NCI-H1436 (cell line): ENCODE data around the gene AAGAB.
"Not testable (repeated sequence)": the region's sequence is repeated elsewhere in the genome, so short reads cannot be mapped to it uniquely, and the experiment has no call there.

Source experiments
- DNase-seq: peaks from one replicate; lab custom pipeline; 2025; lab: John Stamatoyannopoulos, UW

The AAGAB gene

GRCh38 chr15:67172172-67172571 is 82.3 kb downstream of the AAGAB start:
- no peak for DNase-seq

DNA sequence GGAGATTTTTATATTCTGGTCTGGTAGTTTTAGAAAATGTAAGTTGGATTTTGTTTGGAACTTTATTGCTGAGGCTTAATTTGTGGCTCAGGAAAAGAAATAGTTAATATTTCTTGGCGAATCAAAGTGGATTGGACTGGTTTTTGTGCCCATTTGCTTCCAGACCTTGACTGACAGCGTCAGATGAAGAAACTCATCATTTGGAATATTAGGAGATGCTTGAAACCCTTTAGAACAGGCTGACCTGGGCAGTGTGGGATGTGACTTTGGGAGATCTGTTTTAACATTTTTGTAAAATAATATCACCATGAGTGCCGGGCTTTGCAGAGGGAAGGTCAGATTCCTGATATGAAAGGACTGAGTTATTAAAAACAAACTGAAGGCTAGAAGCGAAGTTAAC is 83.0 kb downstream of the AAGAB start:
- no peak for DNase-seq

- no peak for DNase-seq
Measured at GRCh38 chr15:67170143-67170925, 84.1 kb downstream of the AAGAB start.

GRCh38 chr15:67168694-67169093 is 85.8 kb downstream of the AAGAB start:
- no peak for DNase-seq

DNA sequence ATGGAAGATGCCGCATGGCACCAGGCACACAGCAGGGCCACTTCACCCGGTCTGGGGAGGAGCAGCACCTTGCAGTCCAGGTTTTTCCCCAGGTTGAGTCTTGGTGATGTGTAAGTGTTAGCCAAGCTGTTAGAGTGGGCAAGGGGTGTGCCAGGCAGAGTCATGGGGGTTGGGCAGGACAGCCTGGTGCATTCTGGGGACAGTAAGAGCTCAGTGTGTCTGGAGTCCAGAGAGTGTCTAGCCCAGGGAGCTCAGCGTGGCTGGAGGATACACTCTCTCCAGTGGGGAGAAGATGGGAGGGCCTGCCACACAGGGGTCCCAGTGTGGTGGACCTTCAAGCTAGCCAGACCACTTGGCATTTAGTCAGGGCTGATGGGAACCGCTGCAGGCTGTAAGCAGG is 87.4 kb downstream of the AAGAB start:
- no peak for DNase-seq

GRCh38 chr15:67166280-67167009 is 88.0 kb downstream of the AAGAB start:
- DNase-seq: no peak

GRCh38 chr15:67165254-67166253 is 88.9 kb downstream of the AAGAB start:
- DNase-seq: no peak

- DNase-seq: no peak
Measured at GRCh38 chr15:67164811-67165253, 89.6 kb downstream of the AAGAB start.

GRCh38 chr15:67164401-67164791 is 90.1 kb downstream of the AAGAB start:
- DNase-seq: no peak

DNA sequence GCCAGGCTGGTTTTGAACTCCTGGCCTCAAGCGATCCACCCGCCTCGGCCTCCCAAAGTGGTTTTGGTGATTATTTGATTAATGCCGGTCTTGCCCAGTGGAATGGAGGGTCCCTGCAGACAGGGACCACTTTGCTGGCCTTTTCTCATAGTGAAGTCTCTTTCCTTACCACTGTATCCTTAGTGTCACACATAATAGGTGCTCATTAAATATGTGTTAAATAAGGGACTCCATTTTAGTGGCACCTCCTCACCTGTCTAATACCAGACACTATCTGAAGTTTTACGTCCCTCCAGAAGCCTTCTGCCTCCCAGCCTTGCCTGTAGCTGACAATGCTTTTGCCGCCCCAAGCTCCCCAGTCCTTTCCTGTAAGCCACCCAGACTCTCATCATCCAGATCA is 91.3 kb downstream of the AAGAB start:
- no peak for DNase-seq

GRCh38 chr15:67161881-67162280 is 92.6 kb downstream of the AAGAB start:
- DNase-seq: peak; percentile 9

GRCh38 chr15:67161412-67161811 is 93.0 kb downstream of the AAGAB start:
- no peak for DNase-seq

- DNase-seq: no peak
Measured at GRCh38 chr15:67158367-67158766, 96.1 kb downstream of the AAGAB start.

DNA sequence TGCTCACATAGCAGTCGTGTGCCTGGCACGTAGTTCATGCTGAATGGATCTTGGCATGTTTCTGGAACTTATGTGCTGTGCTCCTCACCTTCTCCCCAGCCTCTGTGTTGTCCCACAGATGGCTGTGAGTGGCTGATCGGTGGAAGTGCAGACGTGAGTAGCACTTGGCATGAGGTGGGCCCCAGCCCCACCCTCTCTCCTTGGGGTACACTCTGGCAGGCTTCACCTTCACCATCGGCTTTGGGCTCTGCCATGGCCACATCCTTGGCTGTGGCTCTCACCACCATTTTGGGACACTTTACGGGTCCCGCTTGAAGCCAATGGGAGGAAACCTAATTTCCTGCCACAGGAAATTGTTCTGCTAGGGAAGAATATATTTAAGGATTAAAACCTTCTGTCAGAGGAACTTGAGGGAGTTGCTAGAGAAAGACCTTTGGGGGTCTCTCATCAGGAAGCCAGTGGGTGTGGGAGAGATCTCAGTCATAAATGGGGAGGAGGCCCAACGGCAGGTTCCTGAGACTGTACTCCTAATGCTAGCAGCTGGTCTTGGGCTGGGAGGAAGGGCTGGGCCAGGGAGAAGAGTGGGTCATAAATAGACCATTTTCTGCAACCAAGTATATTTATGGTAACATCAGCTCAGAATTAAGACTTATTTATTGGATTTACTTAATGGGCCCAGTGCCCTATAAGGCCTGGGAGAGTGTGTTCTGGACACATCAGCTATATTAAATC is 96.8 kb downstream of the AAGAB start:
- DNase-seq: no peak

DNA sequence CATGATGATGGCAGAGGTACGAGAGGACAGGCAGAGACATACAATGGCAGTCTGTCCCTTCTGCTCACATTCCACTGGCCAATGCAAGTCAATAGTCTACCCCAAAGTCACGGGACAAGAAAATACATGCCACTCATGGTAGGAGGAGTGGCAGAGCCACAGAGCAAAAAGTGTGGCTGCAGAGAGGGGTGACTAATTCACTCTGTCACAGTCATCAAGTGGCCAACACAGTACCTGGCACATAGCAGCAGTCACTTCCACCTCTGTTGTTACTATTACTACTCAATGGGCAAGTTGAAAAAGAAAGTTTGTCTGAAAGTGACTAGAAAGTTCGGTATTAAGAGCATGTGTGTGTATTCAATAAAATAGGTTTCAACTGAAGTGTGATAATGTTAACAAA is 97.6 kb downstream of the AAGAB start:
- no peak for DNase-seq

- DNase-seq: no peak
Measured at GRCh38 chr15:67156426-67156825, 98.0 kb downstream of the AAGAB start.

- DNase-seq: no peak
Measured at GRCh38 chr15:67154249-67154648, 100.2 kb downstream of the AAGAB start.

DNA sequence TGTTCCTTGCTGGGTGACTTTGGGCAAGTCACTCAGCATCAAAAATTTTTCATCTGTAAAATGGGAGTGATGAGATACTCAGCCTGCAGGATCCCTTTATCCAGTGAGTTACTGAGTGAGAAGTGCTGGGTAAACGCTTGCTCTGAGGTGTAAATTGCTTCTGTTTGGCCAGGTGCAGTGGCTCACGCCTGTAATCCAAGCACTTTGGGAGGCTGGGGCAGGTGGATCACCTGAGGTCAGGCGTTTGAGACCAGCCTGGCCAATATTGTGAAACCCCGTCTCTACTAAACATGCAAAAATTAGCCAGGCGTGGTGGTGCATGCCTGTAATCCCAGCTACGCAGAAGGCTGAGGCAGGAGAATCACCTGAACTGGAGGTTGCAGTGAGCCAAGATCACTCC is 101.4 kb downstream of the AAGAB start:
- DNase-seq: not testable (repeated sequence)

DNA sequence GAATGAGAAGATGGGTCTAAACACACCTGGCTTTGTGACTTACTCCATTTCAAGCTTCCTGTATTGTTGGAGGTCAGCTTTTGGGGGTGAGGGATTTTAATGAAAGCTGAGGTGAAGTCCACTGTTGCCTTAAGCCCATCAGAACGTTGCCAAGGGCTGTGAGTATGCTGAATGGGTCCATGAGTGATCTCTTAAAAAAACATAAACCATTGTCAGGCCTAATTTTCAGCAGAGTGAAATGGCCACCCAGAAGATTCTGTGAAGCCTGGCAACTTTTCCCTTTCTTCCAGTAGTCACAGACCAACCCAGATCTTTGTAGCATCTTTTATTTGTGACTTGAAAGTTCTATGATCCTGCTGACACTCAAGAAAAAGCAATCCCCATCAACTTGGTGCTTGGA is 102.0 kb downstream of the AAGAB start:
- no peak for DNase-seq
